MCF 10A (cell line): ENCODE data around the gene MAP1LC3B2. TPM values are rescaled to one million over a fixed set of nuclear protein-coding genes. Genes with fewer than 3 reads are reported as not detected.

Source experiments
- BruUV-seq: library from RNA; stranded (reverse); fragments of 400-500 nt; replicated peaks from 2 replicates; lab custom pipeline; 2021; lab: Mats Ljungman, UMichigan
- CTCF ChIA-PET: fragments of 300-600 bp; sonication (Branson Sonifier 250); formaldehyde crosslinking; extraction: SDS; loops from one replicate; lab custom pipeline; 2021; ENCODE audit warnings: antibody characterized with exemption, inconsistent platforms; lab: Yijun Ruan, JAX
- POLR2A ChIA-PET: fragments of 300-600, 350-650 bp; sonication (Branson Sonifier 250); formaldehyde crosslinking; extraction: SDS; loops from one replicate; lab custom pipeline; 2020; ENCODE audit warnings: antibody characterized with exemption, inconsistent platforms; lab: Yijun Ruan, JAX
- DNase-seq: peaks from one replicate; pipeline ENCODE4 v3.0.0-alpha.2; 2018; ENCODE audit not compliant: unreplicated experiment
- H3K27ac Mint-ChIP-seq: one replicate; pipeline ENCODE4 v1.8.0; 2022; ENCODE audit warnings: mild to moderate bottlenecking, low read depth, mixed read lengths; ENCODE audit not compliant: unreplicated experiment
- H3K27me3 Mint-ChIP-seq: one replicate; pipeline ENCODE4 v1.8.0; 2022; ENCODE audit warnings: mixed read lengths; ENCODE audit not compliant: insufficient read depth, unreplicated experiment
- H3K36me3 Mint-ChIP-seq: one replicate; pipeline ENCODE4 v1.8.0; 2022; ENCODE audit warnings: mild to moderate bottlenecking, moderate library complexity, mixed read lengths; ENCODE audit not compliant: insufficient read depth, unreplicated experiment
- H3K4me1 Mint-ChIP-seq: one replicate; pipeline ENCODE4 v1.8.0; 2022; ENCODE audit warnings: mixed read lengths; ENCODE audit not compliant: insufficient read depth, unreplicated experiment
- H3K4me3 Mint-ChIP-seq: one replicate; pipeline ENCODE4 v1.8.0; 2022; ENCODE audit warnings: mild to moderate bottlenecking, moderate library complexity, mixed read lengths; ENCODE audit not compliant: unreplicated experiment
- H3K9me3 Mint-ChIP-seq: one replicate; pipeline ENCODE4 v1.8.0; 2022; ENCODE audit warnings: mixed read lengths; ENCODE audit not compliant: unreplicated experiment
- CTCF ChIP-seq: fragments of 200-600 bp; IDR thresholded peaks from one replicate; pipeline ENCODE4 v1.8.0; 2022; ENCODE audit warnings: antibody characterized with exemption, mild to moderate bottlenecking; ENCODE audit not compliant: unreplicated experiment
- intact Hi-C: fragments of 100-400 bp; cut with micrococcal nuclease; formaldehyde crosslinking; loops from 2 replicates; pipeline ENCODE4 v1.14.1; 2022
- total RNA-seq: library from RNA; stranded (reverse); gene quantifications from 2 replicates; pipeline ENCODE4 v1.2.3, GENCODE V29; 2022

Gene MAP1LC3B2
- total RNA-seq, 1 experiment from 2014 or later, result 3.4 TPM

GRCh38 chr12:116524964-116525379 lies 34.2 kb upstream of the MAP1LC3B2 start:
- no peaks in the 10 kb centered on the region for H3K36me3 Mint-ChIP-seq
- intact Hi-C loops, result loop anchor here (2.0 to 10.0 kb wide), 2 partner anchors 34 to 250 kb away; partner anchors contain the start of genes MAP1LC3B2 and MED13L
- H3K27ac Mint-ChIP-seq, result peak overlapping the region; percentile 81
- TF ChIP-seq CTCF, result no peak
- no peaks in the 10 kb centered on the region for H3K27me3 Mint-ChIP-seq
- CTCF ChIA-PET, result interaction anchor here (1.0 kb wide), 1 partner anchor 20 kb away, joined by 3 read pairs; no protein-coding TSS in a partner anchor
- POLR2A ChIA-PET, result interaction anchor here (0.8 to 2.4 kb wide), 5 partner anchors 9 to 178 kb away, joined by 3 to 13 read pairs (median 4); partner anchors contain the start of gene MAP1LC3B2
- peaks cover 48% of the 10 kb centered on the region for H3K4me1 Mint-ChIP-seq
- BruUV-seq, result no TSS peak
- peak; percentile 75 for DNase-seq
- no peaks in the 10 kb centered on the region for H3K9me3 Mint-ChIP-seq
- H3K4me3 Mint-ChIP-seq, result peak overlapping the region; percentile 63

- Mint-ChIP-seq H3K27me3 (no peaks in the 10 kb centered on the region), H3K27ac (peak overlapping the region; percentile 81), H3K9me3 (no peaks in the 10 kb centered on the region), H3K4me1 (peaks cover 47% of the 10 kb centered on the region), H3K4me3 (peak overlapping the region; percentile 63), H3K36me3 (no peaks in the 10 kb centered on the region)
- BruUV-seq, result TSS peak; percentile 95
- peak; percentile 92 for DNase-seq
- ChIA-PET POLR2A (interaction anchor here (0.6 to 2.4 kb wide), 8 partner anchors 8 to 1590 kb away, joined by 3 to 13 read pairs (median 4); partner anchors contain the start of gene MAP1LC3B2), CTCF (interaction anchor here (1.0 kb wide), 1 partner anchor 21 kb away, joined by 3 read pairs; no protein-coding TSS in a partner anchor)
- intact Hi-C loops, result loop anchor here (2.0 to 10.0 kb wide), 2 partner anchors 33 to 251 kb away; partner anchors contain the start of genes MAP1LC3B2 and MED13L
- no peak for TF ChIP-seq CTCF
These were observed 33.7 kb upstream of the MAP1LC3B2 start for GRCh38 chr12:116525418-116526001.

GRCh38 chr12:116528065-116528464 lies 31.1 kb upstream of the MAP1LC3B2 start:
- no peak for TF ChIP-seq CTCF
- ChIA-PET POLR2A (interaction anchor here (0.7 kb wide), 1 partner anchor 32 kb away, joined by 3 read pairs; no protein-coding TSS in a partner anchor), CTCF (interaction anchor here (0.6 kb wide), 1 partner anchor 226 kb away, joined by 3 read pairs; no protein-coding TSS in a partner anchor)
- Mint-ChIP-seq H3K4me3 (no peak overlapping the region), H3K36me3 (no peaks in the 10 kb centered on the region), H3K27me3 (no peaks in the 10 kb centered on the region), H3K9me3 (no peaks in the 10 kb centered on the region), H3K27ac (no peak overlapping the region), H3K4me1 (peaks cover 36% of the 10 kb centered on the region)
- DNase-seq, result peak; percentile 83
- no TSS peak for BruUV-seq
- intact Hi-C loops, result loop anchor here (10.0 kb wide), 1 partner anchor 253 kb away; the partner anchor contains the start of gene MED13L

GRCh38 chr12:116528498-116528897 lies 30.7 kb upstream of the MAP1LC3B2 start:
- Mint-ChIP-seq H3K9me3 (no peaks in the 10 kb centered on the region), H3K36me3 (no peaks in the 10 kb centered on the region), H3K4me1 (peaks cover 39% of the 10 kb centered on the region), H3K4me3 (no peak overlapping the region), H3K27ac (no peak overlapping the region), H3K27me3 (no peaks in the 10 kb centered on the region)
- intact Hi-C loops, result loop anchor here (10.0 kb wide), 1 partner anchor 254 kb away; the partner anchor contains the start of gene MED13L
- TF ChIP-seq CTCF, result no peak
- CTCF ChIA-PET, result interaction anchor here (0.6 kb wide), 1 partner anchor 227 kb away, joined by 3 read pairs; no protein-coding TSS in a partner anchor
- DNase-seq, result peak; percentile 15
- POLR2A ChIA-PET, result interaction anchor here (0.6 to 1.0 kb wide), 3 partner anchors 11 to 95 kb away, joined by 3 read pairs; no protein-coding TSS in a partner anchor
- BruUV-seq, result no TSS peak
